Hepatocyte (in vitro differentiated cells): ENCODE measurements around the gene ADGRF1.

Experiments used
- CTCF ChIP-seq: fragments of 200-600 bp; sonication (generic); IDR thresholded peaks from 2 replicates; pipeline ENCODE4 v1.5.1; 2016; ENCODE audit warnings: antibody characterized with exemption, mild to moderate bottlenecking; ENCODE audit not compliant: poor library complexity
- EZH2 ChIP-seq: fragments of 200-600 bp; sonication (generic); IDR thresholded peaks from 2 replicates; pipeline ENCODE4 v1.6.1; 2016; ENCODE audit warnings: antibody characterized with exemption, mild to moderate bottlenecking, borderline replicate concordance
- EZH2phosphoT487 ChIP-seq: fragments of 200-600 bp; sonication (generic); IDR thresholded peaks from one replicate; pipeline ENCODE4 v1.6.1; 2018; ENCODE audit warnings: antibody characterized with exemption, mild to moderate bottlenecking, low read depth, moderate library complexity; ENCODE audit not compliant: unreplicated experiment, severe bottlenecking

GRCh38 chr6:46993846-46994245 is 48.3 kb downstream of the ADGRF1 start:
- TF ChIP-seq CTCF (no peak), EZH2 (no peak), EZH2phosphoT487 (no peak)
